IMR-90 (cell line): ENCODE results near the gene IRF2BP2. TPM values are rescaled to one million over a fixed set of nuclear protein-coding genes. Genes with fewer than 3 reads are reported as not detected.

ENCODE experiments used
- ATAC-seq: fragments of 200-7000 bp; cut with Tn5 transposase; 2 replicates; pipeline ENCODE4 v1.9.1; 2020; ENCODE audit warnings: low read depth, mild to moderate bottlenecking, moderate library complexity
- BruUV-seq: library from RNA; stranded (reverse); fragments of 400-500 nt; replicated peaks from 2 replicates; lab custom pipeline; 2021; lab: Mats Ljungman, UMichigan
- CTCF ChIA-PET: fragments of 300-600 bp; formaldehyde crosslinking; extraction: SDS; loops from one replicate; lab custom pipeline; 2021; ENCODE audit warnings: antibody characterized with exemption; lab: Yijun Ruan, JAX
- POLR2A ChIA-PET: fragments of 300-600 bp; sonication (Branson Sonifier 250); formaldehyde crosslinking; loops from one replicate; lab custom pipeline; 2022; ENCODE audit warnings: antibody characterized with exemption; ENCODE audit not compliant: unreplicated experiment; lab: Charles Lee
- DNase-seq: peaks from one replicate; pipeline ENCODE4 v3.0.0; 2013
- H2AFZ ChIP-seq: replicated peaks from 2 replicates; pipeline ENCODE3; 2013; ENCODE audit warnings: low read length, mild to moderate bottlenecking; ENCODE audit not compliant: poor library complexity
- H2AK5ac ChIP-seq: 2 replicates; pipeline ENCODE4 v1.6.1; 2013; ENCODE audit warnings: low read depth, low read length, inconsistent platforms
- H2AK9ac ChIP-seq: replicated peaks from 2 replicates; pipeline ENCODE3; 2013; ENCODE audit warnings: mild to moderate bottlenecking, low read depth, low read length, moderate library complexity; ENCODE audit not compliant: poor library complexity
- H2BK120ac ChIP-seq: 2 replicates; pipeline ENCODE4 v1.6.1; 2013; ENCODE audit warnings: low read depth, low read length, inconsistent platforms
- H2BK15ac ChIP-seq: 3 replicates; pipeline ENCODE4 v1.6.1; 2013; ENCODE audit warnings: low read depth, low read length, inconsistent platforms
- H2BK20ac ChIP-seq: 2 replicates; pipeline ENCODE4 v1.6.1; 2013; ENCODE audit warnings: low read depth, mild to moderate bottlenecking, inconsistent platforms, low read length, moderate library complexity
- H2BK5ac ChIP-seq: 2 replicates; pipeline ENCODE4 v1.6.1; 2013; ENCODE audit warnings: mild to moderate bottlenecking, low read depth, low read length, inconsistent platforms; ENCODE audit not compliant: poor library complexity, severe bottlenecking
- H3K14ac ChIP-seq: replicated peaks from 2 replicates; pipeline ENCODE4 v1.6.1; 2013; ENCODE audit warnings: low read depth, low read length, inconsistent platforms
- H3K18ac ChIP-seq: 2 replicates; pipeline ENCODE4 v1.6.1; 2013; ENCODE audit warnings: low read depth, low read length, control low read depth
- H3K23ac ChIP-seq: 2 replicates; pipeline ENCODE4 v1.6.1; 2013; ENCODE audit warnings: low read depth, low read length, inconsistent platforms
- H3K27ac ChIP-seq: 2 replicates; pipeline ENCODE4 v1.5.1; 2013; ENCODE audit warnings: mild to moderate bottlenecking, control low read depth, low read length; ENCODE audit not compliant: insufficient read depth
- H3K27me3 ChIP-seq: 2 replicates; pipeline ENCODE4 v1.6.1; 2013; ENCODE audit warnings: low read length; ENCODE audit not compliant: control insufficient read depth, insufficient read depth
- H3K36me3 ChIP-seq: 2 replicates; pipeline ENCODE4 v1.6.1; 2013; ENCODE audit warnings: low read length, mixed read lengths; ENCODE audit not compliant: control insufficient read depth, insufficient read depth
- H3K4ac ChIP-seq: 2 replicates; pipeline ENCODE4 v1.6.1; 2013; ENCODE audit warnings: low read depth, low read length, inconsistent platforms
- H3K4me1 ChIP-seq: 2 replicates; pipeline ENCODE4 v1.6.1; 2013; ENCODE audit warnings: low read length, mixed read lengths; ENCODE audit not compliant: control insufficient read depth, insufficient read depth
- H3K4me2 ChIP-seq: 2 replicates; pipeline ENCODE4 v1.6.1; 2013; ENCODE audit warnings: low read depth, mild to moderate bottlenecking, control low read depth, low read length, moderate library complexity
- H3K4me3 ChIP-seq: 2 replicates; pipeline ENCODE4 v1.5.1; 2013; ENCODE audit warnings: low read depth, mild to moderate bottlenecking, control low read depth, low read length, moderate library complexity; ENCODE audit not compliant: insufficient read depth
- H3K56ac ChIP-seq: 2 replicates; pipeline ENCODE4 v1.6.1; 2013; ENCODE audit warnings: low read length, inconsistent platforms; ENCODE audit not compliant: insufficient read depth; ENCODE audit errors: extremely low read depth
- H3K79me1 ChIP-seq, 2 experiments: 2 replicates each; pipeline ENCODE4 v1.6.1; 2013; ENCODE audit warnings: low read length in 2 of 2, inconsistent platforms in 1 of 2, low read depth in 1 of 2
- H3K9ac ChIP-seq: 2 replicates; pipeline ENCODE4 v1.6.1; 2013; ENCODE audit warnings: low read depth, low read length, control low read depth
- H3K9me1 ChIP-seq: 2 replicates; pipeline ENCODE4 v1.6.1; 2013; ENCODE audit warnings: low read length, inconsistent platforms; ENCODE audit not compliant: insufficient read depth
- H3K9me3 ChIP-seq: 2 replicates; pipeline ENCODE4 v1.6.1; 2013; ENCODE audit warnings: low read length; ENCODE audit not compliant: control insufficient read depth, insufficient read depth
- H4K20me1 ChIP-seq: 2 replicates; pipeline ENCODE4 v1.6.1; 2013; ENCODE audit warnings: low read length, inconsistent platforms; ENCODE audit not compliant: insufficient read depth
- H4K5ac ChIP-seq: 2 replicates; pipeline ENCODE4 v1.6.1; 2013; ENCODE audit warnings: mild to moderate bottlenecking, low read depth, low read length, control low read depth
- H4K8ac ChIP-seq, 2 experiments: 2 replicates each; pipeline ENCODE4 v1.6.1; 2013; ENCODE audit warnings: low read depth in 2 of 2, low read length in 2 of 2, control low read depth in 1 of 2, inconsistent platforms in 1 of 2
- H4K91ac ChIP-seq: 2 replicates; pipeline ENCODE4 v1.6.1; 2013; ENCODE audit warnings: low read depth, low read length, inconsistent platforms; ENCODE audit not compliant: insufficient read depth
- CEBPB ChIP-seq: IDR thresholded peaks from 2 replicates; pipeline ENCODE4 v1.6.1; 2012; ENCODE audit warnings: low read depth, low read length, improper control_type of control experiment
- RAD21 ChIP-seq: IDR thresholded peaks from 2 replicates; pipeline ENCODE4 v1.6.1; 2012; ENCODE audit warnings: low read length, improper control_type of control experiment
- RFX5 ChIP-seq: IDR thresholded peaks from 2 replicates; pipeline ENCODE4 v1.8.0; 2012; ENCODE audit warnings: low read depth, mild to moderate bottlenecking, low read length, moderate library complexity
- WGBS, 2 experiments: methylation state at CpG; one replicate each; pipeline versions ENCODE4 v1.1.5 to v1.1.7; 2013; ENCODE audit warnings: missing lambda C conversion rate in 2 of 2; ENCODE audit not compliant: insufficient read length in 1 of 2; ENCODE audit errors: extremely low coverage in 2 of 2; 5-methylcytosine and 5-hydroxymethylcytosine counted together
- dilution Hi-C: fragments of 300-500 bp; cut with HindIII; formaldehyde crosslinking; loops from one replicate; pipeline ENCODE4 v1.14.3; 2018; ENCODE audit warnings: low sequenced_read_pairs; ENCODE audit not compliant: unreplicated experiment
- in situ Hi-C: fragments of 300-500 bp; cut with MboI; formaldehyde crosslinking; loops from 3 replicates; pipeline ENCODE4 v1.14.3; 2019; ENCODE audit warnings: low sequenced_read_pairs, inconsistent platforms, mixed read lengths
- intact Hi-C: fragments of 100-400 bp; cut with micrococcal nuclease; formaldehyde crosslinking; loops from 2 replicates; pipeline ENCODE4 v1.10.0; 2022
- polyA plus RNA-seq, 3 experiments: library from polyadenylated mRNA; depleted of rRNA; stranded (reverse); fragments of >200 nt; gene quantifications; 2 replicates each; pipeline ENCODE4 v1.2.3, GENCODE V29; 2012; ENCODE audit warnings: low replicate concordance in 1 of 3
- total RNA-seq: library from RNA; depleted of rRNA; stranded (reverse); fragments of >200 nt; gene quantifications from 2 replicates; pipeline ENCODE4 v1.2.3, GENCODE V29; 2012

Gene IRF2BP2
- total and polyA plus RNA-seq, 2 of the 4 experiments (the other 2 are of a cell fraction), result 47.0 to 66.6 TPM

DNA sequence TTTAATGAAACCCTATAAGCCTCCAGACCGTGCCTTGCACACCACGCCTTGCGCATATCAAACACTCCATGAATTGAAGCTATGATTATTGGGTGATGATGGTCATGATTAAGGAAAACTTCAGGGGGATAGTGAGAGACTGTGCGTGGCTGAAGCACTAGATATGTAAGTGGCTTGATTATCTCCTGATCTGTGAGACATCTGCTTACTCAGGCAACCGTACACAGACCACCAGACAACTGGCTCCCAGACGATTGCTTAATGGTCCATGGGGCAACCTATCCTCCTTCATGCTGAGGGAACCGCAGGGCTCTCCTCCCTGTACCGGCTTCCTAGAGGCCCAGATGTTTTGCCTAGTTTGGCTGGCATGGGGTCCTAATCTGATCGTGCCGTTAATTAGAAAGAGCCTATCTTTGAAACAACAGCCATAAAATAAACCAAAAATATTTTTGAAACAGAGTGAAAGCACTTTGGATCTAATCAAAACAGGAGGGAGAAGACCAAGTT is 51.6 kb downstream of the IRF2BP2 start:
- no peak overlapping the region for H2AFZ ChIP-seq
- dilution Hi-C loops (no loop called here), in situ Hi-C loops (no loop called here), intact Hi-C loops (no loop called here)
- DNase-seq, result no peak
- H4K91ac ChIP-seq, result no peak overlapping the region
- no peak overlapping the region for H4K5ac ChIP-seq
- no peak for ATAC-seq
- H3K18ac ChIP-seq, result no peak overlapping the region
- no peaks in the 10 kb centered on the region for H4K20me1 ChIP-seq
- H2BK20ac ChIP-seq, result no peak overlapping the region
- no peak overlapping the region for H2BK120ac ChIP-seq
- no peak overlapping the region; the same call in 2 of the 3 replicates for H2BK15ac ChIP-seq
- WGBS, 2 experiments, result no CpG with 5 or more reads among the region's 10 CpGs
- H3K9me1 ChIP-seq, result peaks cover 15% of the 10 kb centered on the region
- ChIA-PET CTCF (no interaction called here), POLR2A (no interaction called here)
- no peak overlapping the region for H3K56ac ChIP-seq
- no peak overlapping the region for H3K9ac ChIP-seq
- no peak overlapping the region for H3K4me2 ChIP-seq
- no peak overlapping the region for H3K27ac ChIP-seq
- no peaks in the 10 kb centered on the region for H3K36me3 ChIP-seq
- H2AK5ac ChIP-seq, result peak overlapping the region; percentile 30; the same call in 1 of the 2 replicates
- no TSS peak for BruUV-seq
- H3K4me1 ChIP-seq, result peaks cover 7% of the 10 kb centered on the region
- H3K79me1 ChIP-seq, result no peaks in the 10 kb centered on the region
- H2AK9ac ChIP-seq, result no peak overlapping the region
- no peak overlapping the region for H3K14ac ChIP-seq
- no peaks in the 10 kb centered on the region for H3K9me3 ChIP-seq
- TF ChIP-seq RAD21 (no peak), CEBPB (peak; percentile 27; the same call in 1 of the 2 replicates), RFX5 (no peak)
- H2BK5ac ChIP-seq, result no peak overlapping the region
- no peak overlapping the region for H3K23ac ChIP-seq
- H3K4ac ChIP-seq, result no peak overlapping the region
- H4K8ac ChIP-seq, result no peak overlapping the region
- H3K27me3 ChIP-seq, result no peaks in the 10 kb centered on the region
- no peak overlapping the region for H3K4me3 ChIP-seq
